Gastroesophageal sphincter (tissue), 4 donors: ENCODE measurements around the gene CTIF. TPM values are rescaled to one million over a fixed set of nuclear protein-coding genes. Genes with fewer than 3 reads are reported as not detected.
A peak's percentile ranks its signal among the peaks of the same experiment; 100 is the strongest.

Experiments used
- ATAC-seq: fragments of 150-250 bp; one replicate; pipeline ENCODE4 v1.9.1; 2016; ENCODE audit warnings: mild to moderate bottlenecking, moderate library complexity
- H3K27ac ChIP-seq, 4 donors: fragments of 200-600 bp; sonication (generic) in 3 of 4; 1 replicate in 3 of 4; 2 replicates in 1 of 4; pipeline ENCODE4 v1.5.1; 2016 to 2019
- H3K27me3 ChIP-seq: fragments of 200-600 bp; sonication (generic); one replicate; pipeline ENCODE4 v1.5.1; 2019
- H3K36me3 ChIP-seq, 2 donors: fragments of 200-600 bp; sonication (generic); one replicate each; pipeline ENCODE4 v1.5.1; 2019; ENCODE audit warnings: control low read depth in 1 of 2
- H3K4me1 ChIP-seq, 3 donors: fragments of 200-600 bp; sonication (generic); 1 replicate in 2 of 3; 2 replicates in 1 of 3; pipeline ENCODE4 v1.5.1; 2016 to 2019; ENCODE audit warnings: control low read depth in 2 of 3
- H3K4me3 ChIP-seq, 2 donors: fragments of 200-600 bp; sonication (generic); one replicate each; pipeline ENCODE4 v1.5.1; 2019; ENCODE audit warnings: mild to moderate bottlenecking in 1 of 2, moderate library complexity in 1 of 2
- H3K9me3 ChIP-seq, 3 donors: fragments of 200-600 bp; sonication (generic); one replicate each; pipeline ENCODE4 v1.5.1; 2017 to 2019; ENCODE audit warnings: control low read depth in 2 of 3
- EP300 ChIP-seq: sonication (generic); formaldehyde crosslinking; IDR thresholded peaks from one replicate; pipeline ENCODE4 v1.6.1; 2017; ENCODE audit warnings: antibody characterized with exemption, mild to moderate bottlenecking
- POLR2A ChIP-seq, 2 donors: fragments of 450-650 bp; IDR thresholded peaks; one replicate each; pipeline ENCODE4 v1.6.1; 2017; ENCODE audit warnings: antibody characterized with exemption in 2 of 2, mild to moderate bottlenecking in 2 of 2, moderate library complexity in 1 of 2
- POLR2AphosphoS5 ChIP-seq: sonication (generic); formaldehyde crosslinking; IDR thresholded peaks from one replicate; pipeline ENCODE4 v1.6.1; 2017; ENCODE audit warnings: antibody characterized with exemption
- WGBS, 2 donors: methylation state at CpG; one replicate each; pipeline ENCODE4 v1.1.5; 2018; ENCODE audit warnings: low coverage in 1 of 2; 5-methylcytosine and 5-hydroxymethylcytosine counted together
- total RNA-seq, 4 donors: library from RNA; depleted of rRNA; stranded (reverse); fragments of >200 nt; gene quantifications; one replicate each; pipeline ENCODE4 v1.1.0, GENCODE V29; 2016
- TF ChIP-seq, protein P1 (sequence below), 4 experiments: fragments of 200-600 bp in 2 of 4; fragments of 450-650 bp in 2 of 4; sonication (generic) in 1 of 4; IDR thresholded peaks; one replicate each; pipeline ENCODE4 v1.5.1; 2017 to 2019; ENCODE audit warnings: antibody characterized with exemption in 4 of 4, mild to moderate bottlenecking in 2 of 4, moderate library complexity in 2 of 4

The CTIF gene
- total RNA-seq, 4 donors from 2014 or later, result 31.4 to 124 (median 78.1) TPM

DNA sequence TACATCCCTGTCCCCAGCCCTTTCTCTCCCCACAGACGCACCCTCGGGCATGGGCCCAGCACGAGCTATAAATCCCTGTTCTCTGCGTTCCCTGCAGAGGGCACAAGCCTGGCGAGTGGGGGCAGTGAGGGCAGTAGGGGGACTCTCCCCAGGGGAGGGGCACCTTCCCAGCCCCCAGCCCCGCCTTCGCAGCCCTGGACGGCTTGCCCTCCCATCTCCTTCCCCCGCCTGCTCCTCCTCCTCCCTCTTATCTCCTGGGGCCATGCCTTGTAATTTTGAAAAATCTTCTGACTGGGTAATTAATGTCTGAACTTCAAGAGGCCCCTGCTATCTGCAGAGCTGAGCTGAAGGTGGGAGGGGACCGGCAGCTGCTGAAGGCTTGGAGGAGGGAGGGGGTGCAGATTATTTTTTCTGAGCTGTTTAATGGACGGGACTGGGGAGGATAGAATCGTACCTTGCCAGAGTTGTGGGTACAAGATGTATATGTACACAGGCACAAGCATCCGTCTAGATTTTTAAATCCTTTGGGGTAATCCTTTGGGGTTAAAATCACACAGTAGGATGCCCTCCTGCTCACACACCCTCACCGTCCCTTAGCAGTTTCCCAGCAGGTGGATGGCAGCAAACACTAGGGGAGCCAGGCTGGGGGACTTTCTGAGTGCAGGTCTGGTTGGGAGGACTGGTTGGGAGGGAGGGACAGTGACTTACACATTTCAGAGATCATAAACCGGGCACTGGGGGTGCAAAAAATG, 290.0 kb downstream of the CTIF start:
- Histone ChIP-seq H3K9me3 (no peaks in the 10 kb centered on the region), H3K4me1 (peaks cover 6 to 74% (median 30%) of the 10 kb centered on the region in 3 donors), H3K4me3 (no peak overlapping the region), H3K27ac (peak overlapping the region; percentile 15 to 75 (median 64)), H3K27me3 (no peaks in the 10 kb centered on the region), H3K36me3 (no peaks in the 10 kb centered on the region)
- no peak for TF ChIP-seq POLR2AphosphoS5
- TF ChIP-seq, protein P1, sequence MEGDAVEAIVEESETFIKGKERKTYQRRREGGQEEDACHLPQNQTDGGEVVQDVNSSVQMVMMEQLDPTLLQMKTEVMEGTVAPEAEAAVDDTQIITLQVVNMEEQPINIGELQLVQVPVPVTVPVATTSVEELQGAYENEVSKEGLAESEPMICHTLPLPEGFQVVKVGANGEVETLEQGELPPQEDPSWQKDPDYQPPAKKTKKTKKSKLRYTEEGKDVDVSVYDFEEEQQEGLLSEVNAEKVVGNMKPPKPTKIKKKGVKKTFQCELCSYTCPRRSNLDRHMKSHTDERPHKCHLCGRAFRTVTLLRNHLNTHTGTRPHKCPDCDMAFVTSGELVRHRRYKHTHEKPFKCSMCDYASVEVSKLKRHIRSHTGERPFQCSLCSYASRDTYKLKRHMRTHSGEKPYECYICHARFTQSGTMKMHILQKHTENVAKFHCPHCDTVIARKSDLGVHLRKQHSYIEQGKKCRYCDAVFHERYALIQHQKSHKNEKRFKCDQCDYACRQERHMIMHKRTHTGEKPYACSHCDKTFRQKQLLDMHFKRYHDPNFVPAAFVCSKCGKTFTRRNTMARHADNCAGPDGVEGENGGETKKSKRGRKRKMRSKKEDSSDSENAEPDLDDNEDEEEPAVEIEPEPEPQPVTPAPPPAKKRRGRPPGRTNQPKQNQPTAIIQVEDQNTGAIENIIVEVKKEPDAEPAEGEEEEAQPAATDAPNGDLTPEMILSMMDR (IDR thresholded peaks at IDR 0.05), result no peak
- TF ChIP-seq POLR2A (IDR thresholded peaks at IDR 0.05), result no peak
- no peak for TF ChIP-seq EP300
- 22 to 38% methylated on average over 5 to 14 of the region's 15 CpGs for WGBS, 2 donors
- no peak for ATAC-seq

DNA sequence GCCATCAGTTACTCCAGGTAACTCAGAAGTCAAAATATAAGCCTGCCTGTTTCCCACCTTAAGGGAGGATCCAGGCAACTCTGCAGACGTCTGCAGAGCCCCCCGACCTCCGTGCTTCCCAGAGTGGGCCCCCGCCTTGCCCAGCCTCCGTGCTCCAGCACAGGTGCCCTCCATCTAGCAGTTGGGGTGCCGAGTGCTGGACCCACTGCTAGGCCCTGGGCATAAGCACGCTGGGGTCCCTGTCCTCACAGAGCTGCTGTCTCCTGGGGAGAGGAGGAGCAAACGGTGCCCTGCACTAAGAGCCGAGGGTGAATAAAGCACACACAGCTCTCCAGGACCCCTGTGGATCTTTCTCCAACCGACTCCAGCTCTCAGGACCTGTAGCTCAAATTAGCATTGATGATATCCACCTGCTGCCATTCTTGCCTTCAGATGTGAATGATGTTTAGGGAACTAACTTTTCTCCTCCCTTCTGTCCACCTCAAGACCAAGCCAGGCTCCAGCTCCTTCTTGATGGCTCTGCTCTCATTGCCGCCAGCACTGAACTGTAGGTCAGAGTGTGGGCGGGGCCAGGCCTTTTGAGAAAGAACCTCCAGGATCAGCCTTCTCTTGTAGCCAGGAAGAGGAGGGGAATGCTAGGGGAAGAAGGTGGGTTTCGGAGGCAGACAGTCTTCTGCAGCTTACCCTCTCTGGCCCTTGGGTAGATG, 290.8 kb downstream of the CTIF start:
- Histone ChIP-seq H3K27ac (peak overlapping the region in 1 of 4 donors; percentile 75), H3K27me3 (no peaks in the 10 kb centered on the region), H3K36me3 (peaks cover 0 to under 1% of the 10 kb centered on the region in 2 donors), H3K4me1 (peaks cover 6 to 81% (median 30%) of the 10 kb centered on the region in 3 donors), H3K9me3 (no peaks in the 10 kb centered on the region), H3K4me3 (no peak overlapping the region)
- no peak for ATAC-seq
- no peak for TF ChIP-seq POLR2AphosphoS5
- TF ChIP-seq, protein P1 (IDR thresholded peaks at IDR 0.05), result no peak
- no peak for TF ChIP-seq EP300
- TF ChIP-seq POLR2A (IDR thresholded peaks at IDR 0.05), result no peak
- 75% methylated on average over 7 of the region's 13 CpGs; no CpG with 5 or more reads in 1 of the 2 donors for WGBS, 2 donors

GRCh38 chr18:48831113-48831759, 292.4 kb downstream of the CTIF start:
- 90 to 100% methylated on average over 4 to 6 of the region's 9 CpGs for WGBS, 2 donors
- no peaks in the 10 kb centered on the region for H3K9me3 ChIP-seq
- no peak for ATAC-seq

GRCh38 chr18:48831802-48832201, 293.0 kb downstream of the CTIF start:
- no peak for ATAC-seq
- Histone ChIP-seq H3K9me3 (no peaks in the 10 kb centered on the region), H3K27ac (no peak overlapping the region), H3K4me3 (no peak overlapping the region), H3K36me3 (peaks cover 0 to 12% of the 10 kb centered on the region in 2 donors), H3K27me3 (no peaks in the 10 kb centered on the region), H3K4me1 (peaks cover 6 to 69% (median 35%) of the 10 kb centered on the region in 3 donors)
- TF ChIP-seq, protein P1 (IDR thresholded peaks at IDR 0.05), result no peak
- TF ChIP-seq POLR2AphosphoS5 (no peak), EP300 (no peak), POLR2A (IDR thresholded peaks at IDR 0.05) (no peak)
- 88 to 89% methylated on average over 5 to 6 of the region's 6 CpGs for WGBS, 2 donors

More at GRCh38 chr18:48831113-48831759, 292.4 kb downstream of the CTIF start:
- H3K27ac ChIP-seq, result no peak overlapping the region
- peaks cover 6 to 75% (median 35%) of the 10 kb centered on the region in 3 donors for H3K4me1 ChIP-seq
- H3K36me3 ChIP-seq, result peaks cover 0 to 6% of the 10 kb centered on the region in 2 donors
- TF ChIP-seq POLR2A (IDR thresholded peaks at IDR 0.05) (no peak), POLR2AphosphoS5 (no peak), EP300 (no peak)
- TF ChIP-seq, protein P1 (IDR thresholded peaks at IDR 0.05), result no peak
- H3K4me3 ChIP-seq, result no peak overlapping the region
- H3K27me3 ChIP-seq, result no peaks in the 10 kb centered on the region
